Endothelial cell of umbilical vein (primary cell): ENCODE data around the gene CRISPLD2. TPM values are rescaled to one million over a fixed set of nuclear protein-coding genes. Genes with fewer than 3 reads are reported as not detected.

Source experiments
- BruUV-seq: library from RNA; stranded (reverse); fragments of 400-500 nt; replicated peaks from 2 replicates; lab custom pipeline; 2021; lab: Mats Ljungman, UMichigan
- CTCF ChIA-PET: fragments of 300-600, 350-600 bp; sonication (Branson Sonifier 250); formaldehyde crosslinking; loops from one replicate; lab custom pipeline; 2021; ENCODE audit warnings: antibody characterized with exemption, inconsistent platforms; lab: Charles Lee
- POLR2A ChIA-PET: fragments of 300-600, 350-600 bp; sonication (Branson Sonifier 250); formaldehyde crosslinking; loops from one replicate; lab custom pipeline; 2021; ENCODE audit warnings: antibody characterized with exemption, inconsistent platforms; lab: Charles Lee
- DNase-seq: peaks from one replicate; pipeline ENCODE4 v3.0.0-alpha.2; 2011; ENCODE audit warnings: low read depth, low spot score
- FAIRE-seq: peaks from 2 replicates; lab custom pipeline; 2011; peaks lifted over from hg19 to GRCh38; lab: Jason Lieb, UNC
- H2AFZ ChIP-seq: 2 replicates; pipeline ENCODE4 v1.6.0; 2012; ENCODE audit warnings: low read depth, low read length, control low read depth, inconsistent platforms
- H3K27ac ChIP-seq: 2 replicates; pipeline ENCODE4 v1.5.1; 2011; ENCODE audit warnings: low read depth, mild to moderate bottlenecking, control low read depth, low read length, moderate library complexity; ENCODE audit not compliant: insufficient read depth
- H3K27me3 ChIP-seq, 2 experiments: 2 replicates each; pipeline versions ENCODE4 v1.6.0 to v1.6.1; 2011; ENCODE audit warnings: low read length in 2 of 2, mixed read lengths in 1 of 2; ENCODE audit not compliant: control insufficient read depth in 2 of 2, insufficient read depth in 2 of 2
- H3K36me3 ChIP-seq, 2 experiments: 2 replicates in 1 of 2; 3 replicates in 1 of 2; pipeline ENCODE4 v1.5.1; 2011; ENCODE audit warnings: low read length in 2 of 2, mild to moderate bottlenecking in 1 of 2, moderate library complexity in 1 of 2; ENCODE audit not compliant: control insufficient read depth in 2 of 2, insufficient read depth in 2 of 2; ENCODE audit errors: extremely low read depth in 1 of 2
- H3K4me1 ChIP-seq: 3 replicates; pipeline ENCODE4 v1.5.1; 2011; ENCODE audit warnings: mild to moderate bottlenecking, low read length; ENCODE audit not compliant: control insufficient read depth, insufficient read depth; ENCODE audit errors: extremely low read depth
- H3K4me2 ChIP-seq: 2 replicates; pipeline ENCODE4 v1.6.1; 2011; ENCODE audit warnings: low read length, control low read depth, mixed read lengths; ENCODE audit not compliant: insufficient read depth
- H3K4me3 ChIP-seq, 3 experiments: fragments of 200-600 bp in 1 of 3; sonication (generic), shearing (Covaris generic) in 1 of 3; replicated peaks in 1 of 3; 2 replicates each; pipeline ENCODE4 v1.5.1; 2011 to 2016; ENCODE audit warnings: control low read depth in 3 of 3, low read length in 3 of 3, mild to moderate bottlenecking in 2 of 3, inconsistent platforms in 1 of 3, low read depth in 1 of 3, moderate library complexity in 1 of 3; ENCODE audit not compliant: insufficient read depth in 1 of 3
- H3K79me2 ChIP-seq: 2 replicates; pipeline ENCODE4 v1.6.0; 2012; ENCODE audit warnings: low read length, inconsistent platforms; ENCODE audit not compliant: control insufficient read depth, insufficient read depth
- H3K9ac ChIP-seq: replicated peaks from 2 replicates; pipeline ENCODE3; 2011; ENCODE audit warnings: low read length, control low read depth; ENCODE audit not compliant: insufficient read depth; ENCODE audit errors: extremely low read depth
- H3K9me1 ChIP-seq: replicated peaks from 3 replicates; pipeline ENCODE4 v1.6.0; 2011; ENCODE audit warnings: mild to moderate bottlenecking, low read length; ENCODE audit not compliant: control insufficient read depth, insufficient read depth; ENCODE audit errors: extremely low read depth
- H3K9me3 ChIP-seq: replicated peaks from 2 replicates; pipeline ENCODE4 v1.5.1; 2012; ENCODE audit warnings: low read length, inconsistent platforms; ENCODE audit not compliant: control insufficient read depth, insufficient read depth
- H4K20me1 ChIP-seq: replicated peaks from 2 replicates; pipeline ENCODE3; 2011; ENCODE audit warnings: mild to moderate bottlenecking, low read length; ENCODE audit not compliant: control insufficient read depth, insufficient read depth; ENCODE audit errors: extremely low read depth
- EZH2 ChIP-seq: IDR thresholded peaks from 2 replicates; pipeline ENCODE4 v1.6.1; 2012; ENCODE audit warnings: borderline replicate concordance, low read depth, mild to moderate bottlenecking, moderate library complexity, low read length, inconsistent platforms; ENCODE audit not compliant: severe bottlenecking
- FOS ChIP-seq: IDR thresholded peaks from 2 replicates; pipeline ENCODE4 v1.6.1; 2011; ENCODE audit warnings: mild to moderate bottlenecking, low read length, moderate library complexity, borderline replicate concordance; ENCODE audit not compliant: insufficient read depth
- GATA2 ChIP-seq: IDR thresholded peaks from 2 replicates; pipeline ENCODE4 v1.7.0; 2011; ENCODE audit warnings: low read depth, mild to moderate bottlenecking, moderate library complexity, mixed read lengths, low read length; ENCODE audit not compliant: insufficient read length, insufficient read depth
- JUN ChIP-seq: IDR thresholded peaks from 2 replicates; pipeline ENCODE4 v1.6.1; 2011; ENCODE audit warnings: borderline replicate concordance, low read depth; ENCODE audit not compliant: insufficient read length, insufficient read depth
- MYC ChIP-seq: IDR thresholded peaks from one replicate; pipeline ENCODE4 v1.6.1; 2011; ENCODE audit warnings: mild to moderate bottlenecking, low read depth, low read length
- POLR2A ChIP-seq: IDR thresholded peaks from 2 replicates; pipeline ENCODE4 v1.6.1; 2012; ENCODE audit warnings: low read depth, mild to moderate bottlenecking, control low read depth, low read length
- POLR2AphosphoS5 ChIP-seq: IDR thresholded peaks from 2 replicates; pipeline ENCODE4 v1.6.1; 2012; ENCODE audit warnings: low read depth, mild to moderate bottlenecking, control low read depth, low read length, moderate library complexity; ENCODE audit not compliant: insufficient read depth
- dilution Hi-C: fragments of 300-500 bp; cut with MboI; formaldehyde crosslinking; loops from one replicate; pipeline ENCODE4 v1.15.0; 2019; ENCODE audit warnings: low sequenced_read_pairs; ENCODE audit not compliant: extremely low pct_ligation_motif_present
- intact Hi-C: fragments of 100-400 bp; cut with micrococcal nuclease; formaldehyde crosslinking; loops from one replicate; pipeline ENCODE4 v1.10.0; 2022
- polyA plus RNA-seq, 4 experiments: library from polyadenylated mRNA; depleted of rRNA in 3 of 4; stranded (reverse) in 3 of 4; unstranded in 1 of 4; fragments of >200 nt; gene quantifications; 2 replicates each; pipeline versions ENCODE4 v1.2.1 to v1.2.3, GENCODE V29; 2011 to 2012; ENCODE audit warnings: missing spikeins in 1 of 4
- total RNA-seq: library from RNA; stranded (reverse); gene quantifications from 2 replicates; pipeline ENCODE4 v1.2.3, GENCODE V29; 2021
- TF ChIP-seq, protein P1 (sequence below): IDR thresholded peaks from 2 replicates; pipeline ENCODE4 v1.6.1; 2011; ENCODE audit not compliant: insufficient read depth, insufficient read length
- TF ChIP-seq, protein P2 (sequence below), 2 donors: IDR thresholded peaks; 1 replicate in 1 of 2; 2 replicates in 1 of 2; pipeline ENCODE4 v1.5.1; 2011; ENCODE audit warnings: low read length in 2 of 2, mild to moderate bottlenecking in 2 of 2, moderate library complexity in 2 of 2, control low read depth in 1 of 2, inconsistent platforms in 1 of 2, low read depth in 1 of 2; ENCODE audit not compliant: insufficient read depth in 1 of 2; ENCODE audit errors: extremely low read depth in 1 of 2

Gene CRISPLD2
- total and polyA plus RNA-seq, 2 donors (not counting 3 experiments of a cell fraction or from before 2014, with no cell fraction given) = 0.14 to 0.73 TPM

DNA sequence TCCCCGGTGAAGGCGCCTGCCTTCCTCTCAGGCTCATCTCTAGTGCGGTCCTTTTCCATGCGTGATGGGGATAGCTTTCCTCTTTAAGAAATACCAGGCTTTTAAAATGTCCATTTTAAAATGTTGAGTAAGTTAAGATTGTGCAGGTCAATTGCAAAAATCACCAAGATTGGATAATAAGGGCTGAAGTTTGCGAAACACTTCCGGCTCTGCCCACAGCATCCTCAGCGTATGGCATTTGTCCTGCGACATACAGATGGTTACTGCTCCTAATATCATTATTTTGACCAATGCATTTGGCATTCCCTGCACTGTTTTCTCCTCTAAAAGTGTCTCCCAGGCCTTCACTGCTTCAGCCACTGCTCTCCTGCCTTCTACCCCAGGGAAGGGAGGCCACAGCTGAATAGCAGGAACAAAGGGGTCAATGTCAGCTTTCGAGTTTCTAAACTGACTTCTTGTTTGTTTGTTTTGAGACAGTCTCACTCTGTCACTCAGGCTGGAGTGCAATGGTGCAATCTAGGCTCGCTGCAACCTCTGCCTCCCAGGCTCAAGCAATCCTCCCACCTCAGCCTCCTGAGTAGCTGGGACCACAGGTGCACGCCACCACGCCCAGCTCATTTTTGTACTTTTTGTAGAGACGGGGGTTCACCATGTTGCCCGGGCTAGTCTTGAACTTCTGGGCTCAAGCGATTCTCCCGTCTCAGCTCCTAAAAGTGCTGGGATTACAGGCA is 91.9 kb downstream of the CRISPLD2 start:
- ChIA-PET CTCF (interaction anchor here (1.1 to 1.4 kb wide), 2 partner anchors 12 to 47 kb away, joined by 3 read pairs; no protein-coding TSS in a partner anchor), POLR2A (no interaction called here)
- BruUV-seq = no TSS peak
- Histone ChIP-seq H3K27ac (no peak overlapping the region), H3K9me3 (no peaks in the 10 kb centered on the region), H3K4me1 (no peaks in the 10 kb centered on the region), H3K9me1 (no peaks in the 10 kb centered on the region), H2AFZ (no peak overlapping the region), H3K27me3 (peaks cover 3 to 5% of the 10 kb centered on the region in 2 experiments), H4K20me1 (no peaks in the 10 kb centered on the region), H3K4me3 (no peak overlapping the region), H3K4me2 (no peak overlapping the region), H3K9ac (no peak overlapping the region), H3K36me3 (no peaks in the 10 kb centered on the region), H3K79me2 (no peaks in the 10 kb centered on the region)
- no peak for DNase-seq
- TF ChIP-seq POLR2AphosphoS5 (no peak), EZH2 (no peak), GATA2 (no peak), JUN (no peak), FOS (no peak), POLR2A (no peak), MYC (no peak)
- TF ChIP-seq, protein P1, sequence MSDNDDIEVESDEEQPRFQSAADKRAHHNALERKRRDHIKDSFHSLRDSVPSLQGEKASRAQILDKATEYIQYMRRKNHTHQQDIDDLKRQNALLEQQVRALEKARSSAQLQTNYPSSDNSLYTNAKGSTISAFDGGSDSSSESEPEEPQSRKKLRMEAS = no peak
- TF ChIP-seq, protein P2, sequence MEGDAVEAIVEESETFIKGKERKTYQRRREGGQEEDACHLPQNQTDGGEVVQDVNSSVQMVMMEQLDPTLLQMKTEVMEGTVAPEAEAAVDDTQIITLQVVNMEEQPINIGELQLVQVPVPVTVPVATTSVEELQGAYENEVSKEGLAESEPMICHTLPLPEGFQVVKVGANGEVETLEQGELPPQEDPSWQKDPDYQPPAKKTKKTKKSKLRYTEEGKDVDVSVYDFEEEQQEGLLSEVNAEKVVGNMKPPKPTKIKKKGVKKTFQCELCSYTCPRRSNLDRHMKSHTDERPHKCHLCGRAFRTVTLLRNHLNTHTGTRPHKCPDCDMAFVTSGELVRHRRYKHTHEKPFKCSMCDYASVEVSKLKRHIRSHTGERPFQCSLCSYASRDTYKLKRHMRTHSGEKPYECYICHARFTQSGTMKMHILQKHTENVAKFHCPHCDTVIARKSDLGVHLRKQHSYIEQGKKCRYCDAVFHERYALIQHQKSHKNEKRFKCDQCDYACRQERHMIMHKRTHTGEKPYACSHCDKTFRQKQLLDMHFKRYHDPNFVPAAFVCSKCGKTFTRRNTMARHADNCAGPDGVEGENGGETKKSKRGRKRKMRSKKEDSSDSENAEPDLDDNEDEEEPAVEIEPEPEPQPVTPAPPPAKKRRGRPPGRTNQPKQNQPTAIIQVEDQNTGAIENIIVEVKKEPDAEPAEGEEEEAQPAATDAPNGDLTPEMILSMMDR (IDR thresholded peaks at IDR 0.05; ENCODE audit: extremely low read depth in 1 of 2, insufficient read depth in 1 of 2, low read depth in 1 of 2, low read length in 2 of 2) = no peak
- FAIRE-seq = no peak
- intact Hi-C loops = no loop called here
- dilution Hi-C loops = no loop called here
